Small intestine (tissue), 7 donors: Measurements from ENCODE around the gene USF1. TPM values are rescaled to one million over a fixed set of nuclear protein-coding genes. Genes with fewer than 3 reads are reported as not detected.
"Not testable (repeated sequence)": the region's sequence is repeated elsewhere in the genome, so short reads cannot be mapped to it uniquely, and the experiment has no call there.

Source experiments
- DNase-seq, 2 donors: peaks; one replicate each; pipeline versions ENCODE4 v3.0.0 to v3.0.0-alpha.2; 2013
- FAIRE-seq: peaks from 2 replicates; lab custom pipeline; 2012; peaks lifted over from hg19 to GRCh38; lab: Jason Lieb, UNC
- H3K27ac ChIP-seq, 3 donors: one replicate each; pipeline ENCODE4 v1.5.1; 2013; ENCODE audit warnings: low read length in 2 of 3, mild to moderate bottlenecking in 2 of 3, control low read depth in 1 of 3, inconsistent platforms in 1 of 3, low read depth in 1 of 3, moderate library complexity in 1 of 3
- H3K27me3 ChIP-seq, 3 donors: one replicate each; pipeline ENCODE4 v1.6.1; 2013; ENCODE audit warnings: low read length in 3 of 3, inconsistent platforms in 1 of 3; ENCODE audit not compliant: control insufficient read depth in 3 of 3, insufficient read depth in 3 of 3
- H3K36me3 ChIP-seq, 3 donors: one replicate each; pipeline ENCODE4 v1.6.1; 2013; ENCODE audit warnings: low read length in 3 of 3, inconsistent platforms in 1 of 3, low read depth in 1 of 3, mild to moderate bottlenecking in 1 of 3, moderate library complexity in 1 of 3; ENCODE audit not compliant: control insufficient read depth in 3 of 3, insufficient read depth in 2 of 3
- H3K4me1 ChIP-seq, 3 donors: one replicate each; pipeline ENCODE4 v1.6.1; 2013; ENCODE audit warnings: low read length in 2 of 3, inconsistent platforms in 1 of 3, low read depth in 1 of 3, mild to moderate bottlenecking in 1 of 3, moderate library complexity in 1 of 3; ENCODE audit not compliant: control insufficient read depth in 3 of 3, insufficient read depth in 2 of 3
- H3K4me3 ChIP-seq, 3 donors: one replicate each; pipeline ENCODE4 v1.5.1; 2013; ENCODE audit warnings: low read length in 3 of 3, control low read depth in 1 of 3, inconsistent platforms in 1 of 3, low read depth in 1 of 3, mild to moderate bottlenecking in 1 of 3, moderate library complexity in 1 of 3
- H3K9me3 ChIP-seq, 2 donors: one replicate each; pipeline ENCODE4 v1.6.1; 2013; ENCODE audit warnings: low read depth in 1 of 2, low read length in 1 of 2; ENCODE audit not compliant: control insufficient read depth in 2 of 2, insufficient read depth in 1 of 2
- WGBS, 3 donors: extraction: QIAGEN DNeasy Blood & Tissue Kit; methylation state at CpG; one replicate each; pipeline ENCODE4 v1.1.7; 2013; 5-methylcytosine and 5-hydroxymethylcytosine counted together
- polyA plus RNA-seq, 4 donors: library from polyadenylated mRNA; stranded (reverse) in 3 of 4; unstranded in 1 of 4; fragments of 200-250 nt in 3 of 4; fragments of 120-200 nt in 1 of 4; gene quantifications; one replicate each; pipeline versions ENCODE4 v1.2.1 to v1.2.3, GENCODE V29; 2013
- donor health status: healthy with polysubstance abuse.
- donor health status: control.
- donor health status: control.
- donor health status: Bipolar disorder and iron deficiency.
- donor health status: healthy.

Gene USF1
- polyA plus RNA-seq, 4 donors, result 48.2 to 123 (median 84.8) TPM

- Histone ChIP-seq H3K4me1 (no peaks in the 10 kb centered on the region), H3K27ac (peak overlapping the region in 2 of 3 donors; percentile 8 to 89), H3K27me3 (peaks cover 0 to 4% (median 0%) of the 10 kb centered on the region in 3 donors), H3K36me3 (no peaks in the 10 kb centered on the region), H3K4me3 (peak overlapping the region; percentile 27 to 61 (median 53)), H3K9me3 (peaks cover 0 to 4% of the 10 kb centered on the region in 2 donors)
- no peak for FAIRE-seq
- WGBS, 3 donors, result 57 to 68% (median 64%) methylated on average over 10 of the region's 10 CpGs
- DNase-seq, result peak in 1 of 2 donors; percentile 65
Observed at GRCh38 chr1:161068306-161069234, 22.8 kb upstream of the USF1 start.

GRCh38 chr1:161066694-161067093 is 20.9 kb upstream of the USF1 start:
- WGBS, 3 donors, result 62 to 74% (median 63%) methylated on average over 3 of the region's 3 CpGs
- Histone ChIP-seq H3K4me1 (no peaks in the 10 kb centered on the region), H3K27me3 (peaks cover 0 to 5% (median 0%) of the 10 kb centered on the region in 3 donors), H3K27ac (no peak overlapping the region), H3K36me3 (no peaks in the 10 kb centered on the region), H3K4me3 (no peak overlapping the region), H3K9me3 (peaks cover 0 to 4% of the 10 kb centered on the region in 2 donors)
- DNase-seq (no peak), FAIRE-seq (no peak)

GRCh38 chr1:161065681-161066080 is 19.9 kb upstream of the USF1 start:
- WGBS, 3 donors, result 92 to 94% (median 92%) methylated on average over 7 of the region's 7 CpGs
- not testable (repeated sequence) for FAIRE-seq

GRCh38 chr1:161063936-161064335 is 18.2 kb upstream of the USF1 start:
- WGBS, 3 donors, result 54 to 63% (median 59%) methylated on average over 6 of the region's 6 CpGs
- not testable (repeated sequence) for FAIRE-seq

More at GRCh38 chr1:161065681-161066080, 19.9 kb upstream of the USF1 start:
- H3K4me1 ChIP-seq, DNase-seq, H3K9me3 ChIP-seq, H3K27ac ChIP-seq, H3K4me3 ChIP-seq, H3K36me3 ChIP-seq, H3K27me3 ChIP-seq: not testable (repeated sequence)

GRCh38 chr1:161061419-161061818 is 15.6 kb upstream of the USF1 start:
- H3K36me3 ChIP-seq, result no peaks in the 10 kb centered on the region
- H3K4me3 ChIP-seq, result no peak overlapping the region
- 89 to 94% (median 92%) methylated on average over 4 of the region's 4 CpGs for WGBS, 3 donors
- H3K4me1 ChIP-seq, result no peaks in the 10 kb centered on the region
- H3K27ac ChIP-seq, result no peak overlapping the region
- H3K27me3 ChIP-seq, result peaks cover 0 to 5% (median 0%) of the 10 kb centered on the region in 3 donors
- no peak for DNase-seq
- no peak for FAIRE-seq
- H3K9me3 ChIP-seq, result no peaks in the 10 kb centered on the region

More at GRCh38 chr1:161063936-161064335, 18.2 kb upstream of the USF1 start:
- not testable (repeated sequence) for H3K27ac ChIP-seq, H3K4me1 ChIP-seq, H3K27me3 ChIP-seq, H3K9me3 ChIP-seq, H3K4me3 ChIP-seq, H3K36me3 ChIP-seq, DNase-seq

GRCh38 chr1:161059293-161059692 is 13.5 kb upstream of the USF1 start:
- Histone ChIP-seq H3K27me3 (peaks cover 0 to 9% (median under 1%) of the 10 kb centered on the region in 3 donors), H3K4me3 (no peak overlapping the region), H3K36me3 (no peaks in the 10 kb centered on the region), H3K4me1 (no peaks in the 10 kb centered on the region), H3K27ac (no peak overlapping the region), H3K9me3 (no peaks in the 10 kb centered on the region)
- FAIRE-seq, result no peak
- peak in 1 of 2 donors; percentile 0 for DNase-seq
- 65 to 81% (median 68%) methylated on average over 6 of the region's 6 CpGs for WGBS, 3 donors

- 71 to 87% (median 87%) methylated on average over 7 of the region's 7 CpGs for WGBS, 3 donors
- FAIRE-seq, result no peak
Observed at GRCh38 chr1:161054805-161055204, 9.0 kb upstream of the USF1 start.

GRCh38 chr1:161054232-161054631 is 8.5 kb upstream of the USF1 start:
- DNase-seq (no peak), FAIRE-seq (no peak)
- Histone ChIP-seq H3K27ac (no peak overlapping the region), H3K27me3 (peaks cover 0 to 5% (median 3%) of the 10 kb centered on the region in 3 donors), H3K4me1 (peaks cover 0 to 3% (median 0%) of the 10 kb centered on the region in 3 donors), H3K4me3 (no peak overlapping the region), H3K36me3 (peaks cover 0 to 2% (median 0%) of the 10 kb centered on the region in 3 donors), H3K9me3 (peaks cover 0 to 5% of the 10 kb centered on the region in 2 donors)
- 88 to 93% (median 88%) methylated on average over 4 of the region's 4 CpGs for WGBS, 3 donors

More at GRCh38 chr1:161054805-161055204, 9.0 kb upstream of the USF1 start:
- no peak for DNase-seq
- Histone ChIP-seq H3K27ac (no peak overlapping the region), H3K36me3 (peaks cover 0 to 2% (median 0%) of the 10 kb centered on the region in 3 donors), H3K9me3 (no peaks in the 10 kb centered on the region), H3K4me1 (peaks cover 0 to 3% (median 0%) of the 10 kb centered on the region in 3 donors), H3K4me3 (no peak overlapping the region), H3K27me3 (peaks cover 0 to 5% (median 3%) of the 10 kb centered on the region in 3 donors)
